Measurements from ENCODE around the gene PGM3. TPM values are rescaled to one million over a fixed set of nuclear protein-coding genes. Genes with fewer than 3 reads are reported as not detected.

Gene PGM3
- total RNA-seq, 1 experiment from 2014 or later = 117 TPM

- CTCF ChIA-PET = interaction anchor here (0.6 to 1.5 kb wide), 4 partner anchors 10 to 114 kb away, joined by 3 read pairs; partner anchors contain the start of gene UBE3D
- Mint-ChIP-seq H3K36me3 (ENCODE audit: insufficient read depth, unreplicated experiment) (peaks cover 73% of the 10 kb centered on the region), H3K4me1 (ENCODE audit: insufficient read depth, unreplicated experiment) (no peaks in the 10 kb centered on the region), H3K27ac (ENCODE audit: low read depth, unreplicated experiment) (peak overlapping the region; percentile 68), H3K9me3 (ENCODE audit: unreplicated experiment) (no peaks in the 10 kb centered on the region), H3K4me3 (ENCODE audit: unreplicated experiment) (no peak overlapping the region), H3K27me3 (ENCODE audit: insufficient read depth, unreplicated experiment) (no peaks in the 10 kb centered on the region)
- TF ChIP-seq CTCF (IDR thresholded peaks at IDR 0.05; ENCODE audit: unreplicated experiment) = no peak
- DNase-seq (ENCODE audit: unreplicated experiment) = no peak
- intact Hi-C loops (cut with micrococcal nuclease) = no loop called here
- POLR2A ChIA-PET = interaction anchor here (1.3 kb wide), 1 partner anchor 9 kb away, joined by 3 read pairs; no protein-coding TSS in a partner anchor
- no TSS peak for BruUV-seq (replicated peaks)
Measured at GRCh38 chr6:83126807-83127206, 66.3 kb downstream of the PGM3 start.

GRCh38 chr6:83126223-83126622, 66.8 kb downstream of the PGM3 start:
- no peak for DNase-seq (ENCODE audit: unreplicated experiment)
- intact Hi-C loops (cut with micrococcal nuclease) = no loop called here
- Mint-ChIP-seq H3K4me3 (ENCODE audit: unreplicated experiment) (no peak overlapping the region), H3K9me3 (ENCODE audit: unreplicated experiment) (no peaks in the 10 kb centered on the region), H3K27me3 (ENCODE audit: insufficient read depth, unreplicated experiment) (no peaks in the 10 kb centered on the region), H3K27ac (ENCODE audit: low read depth, unreplicated experiment) (peak overlapping the region; percentile 68), H3K36me3 (ENCODE audit: insufficient read depth, unreplicated experiment) (peaks cover 68% of the 10 kb centered on the region), H3K4me1 (ENCODE audit: insufficient read depth, unreplicated experiment) (no peaks in the 10 kb centered on the region)
- POLR2A ChIA-PET = interaction anchor here (1.3 kb wide), 1 partner anchor 10 kb away, joined by 3 read pairs; no protein-coding TSS in a partner anchor
- CTCF ChIA-PET = interaction anchor here (0.6 to 1.5 kb wide), 3 partner anchors 10 to 115 kb away, joined by 3 read pairs; partner anchors contain the start of gene UBE3D
- no TSS peak for BruUV-seq (replicated peaks)
- TF ChIP-seq CTCF (IDR thresholded peaks at IDR 0.05; ENCODE audit: unreplicated experiment) = no peak

GRCh38 chr6:83125425-83125824, 67.6 kb downstream of the PGM3 start:
- Mint-ChIP-seq H3K4me1 (ENCODE audit: insufficient read depth, unreplicated experiment) (no peaks in the 10 kb centered on the region), H3K36me3 (ENCODE audit: insufficient read depth, unreplicated experiment) (peaks cover 63% of the 10 kb centered on the region), H3K9me3 (ENCODE audit: unreplicated experiment) (no peaks in the 10 kb centered on the region), H3K27ac (ENCODE audit: low read depth, unreplicated experiment) (no peak overlapping the region), H3K4me3 (ENCODE audit: unreplicated experiment) (no peak overlapping the region), H3K27me3 (ENCODE audit: insufficient read depth, unreplicated experiment) (no peaks in the 10 kb centered on the region)
- BruUV-seq (replicated peaks) = no TSS peak
- intact Hi-C loops (cut with micrococcal nuclease) = no loop called here
- TF ChIP-seq CTCF (IDR thresholded peaks at IDR 0.05; ENCODE audit: unreplicated experiment) = no peak
- CTCF ChIA-PET = no interaction called here
- no peak for DNase-seq (ENCODE audit: unreplicated experiment)
- POLR2A ChIA-PET = no interaction called here

- Mint-ChIP-seq H3K27me3 (ENCODE audit: insufficient read depth, unreplicated experiment) (no peaks in the 10 kb centered on the region), H3K4me1 (ENCODE audit: insufficient read depth, unreplicated experiment) (no peaks in the 10 kb centered on the region), H3K4me3 (ENCODE audit: unreplicated experiment) (no peak overlapping the region), H3K36me3 (ENCODE audit: insufficient read depth, unreplicated experiment) (peaks cover 64% of the 10 kb centered on the region), H3K9me3 (ENCODE audit: unreplicated experiment) (no peaks in the 10 kb centered on the region), H3K27ac (ENCODE audit: low read depth, unreplicated experiment) (no peak overlapping the region)
- ChIA-PET POLR2A (interaction anchor here (0.7 kb wide), 1 partner anchor 14 kb away, joined by 3 read pairs; no protein-coding TSS in a partner anchor), CTCF (interaction anchor here (0.7 kb wide), 1 partner anchor 47 kb away, joined by 4 read pairs; no protein-coding TSS in a partner anchor)
- no peak for TF ChIP-seq CTCF (IDR thresholded peaks at IDR 0.05; ENCODE audit: unreplicated experiment)
- BruUV-seq (replicated peaks) = no TSS peak
- intact Hi-C loops (cut with micrococcal nuclease) = no loop called here
- no peak for DNase-seq (ENCODE audit: unreplicated experiment)
Measured at GRCh38 chr6:83124553-83124952, 68.5 kb downstream of the PGM3 start.
